ENCODE measurements around the gene MRPL37.

DNA sequence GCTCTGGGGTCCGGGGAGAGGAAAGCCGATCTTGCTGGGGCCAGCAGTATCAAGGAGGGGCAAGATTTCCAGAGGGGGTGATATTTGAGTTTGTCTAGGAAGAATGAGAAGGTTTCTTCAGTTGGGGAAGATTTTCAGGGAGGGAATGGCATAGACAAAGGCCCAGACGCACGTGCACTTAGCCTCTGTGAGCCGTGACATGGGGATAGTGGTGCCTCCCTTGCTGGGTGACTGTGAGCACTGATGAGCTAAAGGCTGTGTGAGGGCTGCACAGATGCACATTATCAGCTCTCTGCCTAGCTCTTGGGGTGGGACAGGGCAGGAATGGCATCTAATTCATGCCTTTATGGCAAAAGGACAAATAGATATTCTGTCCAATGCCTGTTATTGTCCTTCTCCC lies 49.0 kb upstream of the MRPL37 start:
- TF ChIP-seq, protein P1, sequence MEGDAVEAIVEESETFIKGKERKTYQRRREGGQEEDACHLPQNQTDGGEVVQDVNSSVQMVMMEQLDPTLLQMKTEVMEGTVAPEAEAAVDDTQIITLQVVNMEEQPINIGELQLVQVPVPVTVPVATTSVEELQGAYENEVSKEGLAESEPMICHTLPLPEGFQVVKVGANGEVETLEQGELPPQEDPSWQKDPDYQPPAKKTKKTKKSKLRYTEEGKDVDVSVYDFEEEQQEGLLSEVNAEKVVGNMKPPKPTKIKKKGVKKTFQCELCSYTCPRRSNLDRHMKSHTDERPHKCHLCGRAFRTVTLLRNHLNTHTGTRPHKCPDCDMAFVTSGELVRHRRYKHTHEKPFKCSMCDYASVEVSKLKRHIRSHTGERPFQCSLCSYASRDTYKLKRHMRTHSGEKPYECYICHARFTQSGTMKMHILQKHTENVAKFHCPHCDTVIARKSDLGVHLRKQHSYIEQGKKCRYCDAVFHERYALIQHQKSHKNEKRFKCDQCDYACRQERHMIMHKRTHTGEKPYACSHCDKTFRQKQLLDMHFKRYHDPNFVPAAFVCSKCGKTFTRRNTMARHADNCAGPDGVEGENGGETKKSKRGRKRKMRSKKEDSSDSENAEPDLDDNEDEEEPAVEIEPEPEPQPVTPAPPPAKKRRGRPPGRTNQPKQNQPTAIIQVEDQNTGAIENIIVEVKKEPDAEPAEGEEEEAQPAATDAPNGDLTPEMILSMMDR (IDR thresholded peaks at IDR 0.05) = no peak
- no peak for TF ChIP-seq EZH2 (IDR thresholded peaks at IDR 0.05)

Measured in neural progenitor cell (in vitro differentiated cells).